Measurements from ENCODE around the gene PRPF19.

The PRPF19 gene

GRCh38 chr11:60874421-60875365 is 31.7 kb downstream of the PRPF19 start:
- no peak for DNase-seq

GRCh38 chr11:60873533-60873932 is 32.9 kb downstream of the PRPF19 start:
- DNase-seq = no peak

DNA sequence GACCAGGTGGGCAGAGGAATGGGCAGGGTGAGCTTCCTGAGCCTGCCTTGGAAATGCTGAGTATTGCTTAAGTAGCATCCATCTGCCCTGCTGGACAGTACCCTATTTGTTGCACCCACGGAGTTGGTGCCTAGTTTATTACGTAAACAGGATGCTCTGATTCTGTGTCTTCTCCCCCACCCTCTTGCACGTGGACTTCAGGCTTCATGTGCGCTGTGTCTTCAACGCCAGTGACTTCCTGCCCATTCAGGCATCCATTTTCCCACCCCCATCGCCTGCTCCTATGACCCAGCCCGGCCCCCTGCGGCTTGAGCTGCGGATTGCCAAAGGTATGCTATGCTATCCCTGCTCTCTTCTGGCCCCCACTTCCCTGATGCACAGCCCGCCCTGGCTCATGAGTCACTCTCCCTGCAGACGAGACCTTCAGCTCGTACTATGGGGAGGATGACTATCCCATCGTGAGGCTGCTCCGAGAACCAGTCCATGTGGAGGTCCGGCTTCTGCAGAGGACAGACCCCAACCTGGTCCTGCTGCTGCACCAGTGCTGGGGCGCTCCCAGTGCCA is 33.3 kb downstream of the PRPF19 start:
- DNase-seq = peak in 2 of 51 donors; percentile 25 to 28

- no peak for DNase-seq
These were observed 34.0 kb downstream of the PRPF19 start for GRCh38 chr11:60872124-60872960.

DNA sequence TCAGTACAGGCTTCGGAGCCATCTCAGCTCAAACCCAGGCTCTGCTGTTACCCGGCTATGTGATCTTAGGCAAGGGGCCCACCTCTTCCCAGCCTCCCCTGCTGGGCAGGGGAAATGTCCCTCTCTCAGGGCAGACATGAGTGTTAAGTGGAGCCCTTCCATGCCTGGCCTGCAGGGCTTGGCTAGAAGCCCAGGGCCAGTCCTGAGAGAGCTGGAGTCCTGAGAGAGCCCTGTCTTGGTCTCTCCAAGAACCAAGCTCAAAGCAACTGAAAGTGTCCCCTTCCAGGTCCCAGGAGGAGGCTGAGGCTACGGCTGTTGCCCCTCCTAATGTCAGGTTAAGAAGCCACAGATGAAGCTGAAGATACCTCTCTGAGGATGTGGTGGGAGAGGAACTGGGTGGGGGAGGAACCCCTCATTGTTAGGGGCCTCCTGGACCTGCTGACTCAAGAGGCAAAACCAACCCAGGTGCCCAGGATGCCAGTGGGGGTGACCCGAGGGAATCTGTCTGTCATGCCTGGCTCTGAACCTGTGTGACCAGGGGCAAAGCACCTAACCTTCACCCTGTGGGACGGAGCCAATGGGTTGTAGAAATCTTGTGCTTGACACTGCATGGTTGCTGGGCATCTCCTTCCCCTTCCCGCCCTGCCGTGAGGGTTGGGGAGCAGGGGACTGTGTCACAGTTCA is 34.9 kb downstream of the PRPF19 start:
- DNase-seq = no peak

DNA sequence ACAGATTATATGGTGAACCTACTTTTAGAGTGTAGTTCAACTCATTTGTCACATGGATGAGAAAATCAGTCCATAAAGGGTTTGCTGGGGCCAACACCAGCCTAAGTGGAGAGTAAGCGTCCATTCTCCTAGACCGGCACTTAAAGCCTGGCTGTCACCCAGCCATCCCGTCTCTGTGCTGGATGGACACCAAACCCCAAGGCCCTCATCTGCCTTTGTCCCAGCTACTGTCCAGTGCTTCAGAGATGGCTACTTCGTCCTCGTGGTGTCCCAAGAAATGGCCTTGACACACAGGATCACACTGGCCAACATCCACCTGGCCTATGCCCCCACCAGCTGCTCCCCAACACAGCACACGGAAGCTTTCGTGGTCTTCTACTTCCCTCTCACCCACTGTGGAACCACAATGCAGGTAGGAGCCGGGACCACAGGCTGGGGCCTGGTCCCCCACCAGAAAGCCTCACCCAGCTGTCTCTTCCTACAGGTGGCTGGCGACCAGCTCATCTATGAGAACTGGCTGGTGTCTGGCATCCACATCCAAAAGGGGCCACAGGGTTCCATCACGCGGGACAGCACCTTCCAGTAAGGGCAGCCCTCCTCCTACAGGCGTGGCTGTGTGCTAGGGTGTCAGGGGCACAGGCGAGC is 35.5 kb downstream of the PRPF19 start:
- no peak for DNase-seq

GRCh38 chr11:60870276-60870675 is 36.1 kb downstream of the PRPF19 start:
- DNase-seq = peak in 10 of 51 donors; percentile 11 to 64 (median 24)

DNA sequence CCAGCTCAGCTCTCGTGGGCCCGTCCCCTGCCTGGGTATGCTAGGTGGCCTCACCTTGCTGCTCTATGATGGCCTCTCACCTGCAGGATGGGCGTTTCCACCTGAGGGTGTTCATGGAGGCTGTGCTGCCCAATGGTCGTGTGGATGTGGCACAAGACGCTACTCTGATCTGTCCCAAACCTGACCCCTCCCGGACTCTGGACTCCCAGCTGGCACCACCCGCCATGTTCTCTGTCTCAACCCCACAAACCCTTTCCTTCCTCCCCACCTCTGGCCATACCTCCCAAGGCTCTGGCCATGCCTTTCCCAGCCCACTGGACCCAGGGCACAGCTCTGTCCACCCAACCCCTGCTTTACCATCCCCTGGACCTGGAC is 36.9 kb downstream of the PRPF19 start:
- no peak for DNase-seq

- DNase-seq = no peak
These were observed 37.5 kb downstream of the PRPF19 start for GRCh38 chr11:60868682-60869450.

DNA sequence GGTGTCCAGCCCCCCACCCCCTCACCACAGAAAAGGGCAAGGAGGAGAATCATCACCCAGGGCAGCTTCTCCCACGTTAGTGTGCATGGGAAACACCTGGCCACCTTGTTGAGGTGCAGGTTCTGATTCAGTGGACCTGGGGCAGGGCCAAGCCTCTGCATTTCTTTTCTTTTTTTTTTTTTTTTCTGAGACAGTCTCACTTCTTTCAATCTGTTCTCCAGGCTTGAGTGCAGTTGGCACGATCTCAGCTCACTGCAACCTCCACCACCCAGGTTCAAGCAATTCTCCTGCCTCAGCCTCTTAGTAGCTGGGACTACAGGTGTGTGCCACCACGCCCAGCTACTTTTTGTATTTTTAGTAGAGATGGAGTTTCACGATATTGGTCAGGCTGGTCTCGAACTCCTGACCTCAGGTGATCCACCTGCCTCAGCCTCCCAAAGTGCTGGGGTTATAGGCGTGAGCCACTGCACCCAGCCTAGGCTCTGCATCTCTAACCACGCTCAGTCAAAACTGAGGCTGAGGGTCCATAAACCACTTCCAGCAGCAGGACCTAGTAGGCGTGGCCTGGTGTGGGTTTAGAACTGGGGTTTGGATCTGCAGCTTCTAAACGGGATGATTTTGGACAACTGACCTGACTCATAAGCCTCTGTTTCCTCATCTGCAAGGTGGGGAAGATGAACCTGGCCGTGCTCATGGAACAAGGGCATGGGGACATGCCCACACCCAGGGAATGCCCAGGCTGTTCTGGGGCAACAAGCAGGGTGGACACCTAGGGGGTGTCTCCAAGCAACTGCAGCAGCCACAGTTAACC is 38.3 kb downstream of the PRPF19 start:
- no peak for DNase-seq

DNA sequence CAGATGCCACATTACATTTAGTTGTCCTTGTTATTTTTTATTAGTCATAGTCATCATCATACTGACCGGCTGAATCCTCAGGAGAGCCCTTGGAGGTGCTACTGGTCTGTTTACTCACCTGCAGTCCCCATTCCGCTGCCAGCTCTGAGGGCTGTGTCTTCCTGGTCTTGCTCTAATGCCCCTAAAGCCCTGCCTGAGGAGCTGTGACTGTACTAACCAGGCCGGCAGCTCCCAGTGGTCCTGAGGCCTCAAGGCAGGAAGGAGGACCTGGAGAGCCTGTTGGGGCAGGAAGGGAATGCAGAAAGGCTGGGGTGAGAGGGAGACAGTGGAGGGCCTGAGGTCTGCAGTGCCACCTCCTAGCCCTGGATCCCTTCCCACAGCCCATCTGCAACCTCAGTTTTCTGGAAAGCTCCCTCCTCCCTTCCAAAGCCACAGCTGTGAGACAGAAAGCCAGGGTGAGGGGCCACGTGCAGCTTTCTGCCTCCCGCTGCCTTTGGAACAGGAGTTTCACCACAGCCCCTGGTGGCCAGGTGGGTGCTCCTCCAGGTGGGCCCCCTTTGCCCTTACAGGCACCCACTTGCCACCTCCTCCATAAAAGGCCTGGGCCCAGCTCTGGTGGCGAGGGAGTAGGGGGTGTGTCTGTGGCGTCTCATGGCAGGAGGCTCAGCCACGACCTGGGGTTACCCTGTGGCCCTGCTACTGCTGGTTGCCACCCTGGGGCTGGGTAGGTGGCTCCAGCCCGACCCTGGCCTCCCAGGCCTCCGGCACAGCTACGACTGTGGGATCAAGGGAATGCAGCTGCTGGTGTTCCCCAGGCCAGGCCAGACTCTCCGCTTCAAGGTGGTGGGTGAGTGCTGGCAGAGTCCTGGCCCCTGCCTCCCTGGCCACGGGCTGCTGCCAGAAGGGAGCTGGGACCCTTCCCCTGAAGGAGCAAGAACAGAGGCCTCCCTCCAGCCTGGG is 39.2 kb downstream of the PRPF19 start, which contains the start of gene ZP1:
Gene ZP1, plus strand, starts transcription at position 632 of the 960 bp plus-strand sequence. Its CDS starts 20 bp downstream, at position 652.
- DNase-seq = no peak

GRCh38 chr11:60864856-60865513 is 41.4 kb downstream of the PRPF19 start:
- DNase-seq = no peak

DNA sequence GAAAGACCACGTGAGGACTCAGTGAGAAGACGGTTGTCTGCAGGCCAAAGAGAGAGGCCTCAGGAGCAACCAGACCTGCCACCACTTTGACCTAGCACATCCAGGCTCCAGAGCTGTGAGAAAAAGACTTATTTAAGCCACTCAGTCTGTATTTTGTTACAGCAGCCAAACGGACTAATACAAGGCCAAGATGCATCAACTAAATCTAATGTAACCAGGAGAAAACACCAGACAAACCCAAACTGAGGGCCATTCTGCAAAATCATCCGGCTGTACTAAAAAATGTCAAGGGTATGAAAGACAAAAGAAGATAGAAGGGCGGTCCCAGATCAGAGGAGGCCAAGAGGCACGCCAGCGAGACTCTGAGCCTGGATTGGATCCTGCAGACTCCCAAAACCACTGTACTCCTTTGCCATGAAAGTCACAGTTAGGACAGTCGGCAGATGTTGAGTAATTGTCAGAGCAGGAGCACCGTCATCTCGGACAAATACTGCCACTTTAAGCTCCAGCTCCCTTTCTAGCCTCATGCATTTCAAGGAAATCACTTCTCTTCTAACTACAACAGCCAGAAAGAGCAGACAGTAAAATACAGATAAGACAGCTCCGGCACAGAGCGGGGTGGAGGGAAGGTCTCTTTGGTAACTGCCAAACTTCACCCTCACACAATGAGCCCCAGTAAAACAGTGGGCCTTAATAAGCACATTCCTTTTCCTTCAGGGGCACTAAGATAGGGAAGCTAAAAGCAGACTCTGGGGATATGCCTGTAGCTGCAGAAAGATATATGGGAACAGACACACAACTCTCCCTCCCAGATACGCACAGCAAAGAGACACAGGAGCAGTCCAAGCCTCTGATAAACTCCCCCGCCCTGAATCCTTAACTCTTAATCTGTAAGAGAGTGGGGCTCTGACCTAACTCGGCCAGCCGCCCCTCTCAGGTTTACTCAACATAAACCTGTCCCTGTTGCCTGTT is 42.5 kb downstream of the PRPF19 start:
- no peak for DNase-seq

- DNase-seq = no peak
These were observed 44.2 kb downstream of the PRPF19 start for GRCh38 chr11:60862171-60862570.

DNA sequence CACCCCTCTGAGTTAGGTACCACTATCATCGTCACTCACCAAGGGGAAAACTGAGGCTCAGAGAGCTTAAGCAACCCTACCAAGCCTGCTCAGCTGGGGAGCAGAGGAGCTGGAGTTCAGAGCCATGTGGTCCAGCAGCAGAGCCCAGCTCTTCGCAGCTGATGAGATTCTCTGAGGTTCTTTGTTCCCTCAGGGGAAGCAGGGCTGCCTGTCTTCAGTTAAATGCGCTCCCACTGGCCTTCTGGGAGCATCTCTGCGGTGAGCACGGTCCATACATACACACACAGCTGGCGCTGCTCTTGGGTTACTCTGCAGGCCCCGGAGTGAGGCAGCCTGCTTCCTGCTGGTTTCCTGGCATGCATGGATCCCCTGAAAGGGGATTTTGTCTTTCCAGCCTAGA is 45.4 kb downstream of the PRPF19 start:
- DNase-seq = peak in 10 of 51 donors; percentile 4 to 49 (median 26)
